Activated CD8-positive, alpha-beta memory T cell treated with anti-CD3 and anti-CD28 coated beads, Interleukin-2, amount 50 U/mL, for 4 hours (primary cell): ENCODE results near the gene PGAP6.
"Not testable (repeated sequence)": the region's sequence is repeated elsewhere in the genome, so short reads cannot be mapped to it uniquely, and the experiment has no call there.

ENCODE experiments used
- DNase-seq: peaks from one replicate; pipeline ENCODE4 v3.0.0-alpha.2; 2020

The PGAP6 gene

GRCh38 chr16:348495-348894 is 33.3 kb downstream of the PGAP6 start:
- DNase-seq: not testable (repeated sequence)

GRCh38 chr16:347203-347602 is 34.6 kb downstream of the PGAP6 start:
- DNase-seq: no peak

GRCh38 chr16:346587-346986 is 35.2 kb downstream of the PGAP6 start:
- no peak for DNase-seq

GRCh38 chr16:345772-346171 is 36.0 kb downstream of the PGAP6 start:
- no peak for DNase-seq

GRCh38 chr16:342455-343213 is 39.1 kb downstream of the PGAP6 start:
- DNase-seq: no peak

- DNase-seq: not testable (repeated sequence)
These were observed 39.8 kb downstream of the PGAP6 start for GRCh38 chr16:341974-342336.

- DNase-seq: not testable (repeated sequence)
These were observed 40.4 kb downstream of the PGAP6 start for GRCh38 chr16:341095-341973.

- DNase-seq: no peak
These were observed 41.2 kb downstream of the PGAP6 start for GRCh38 chr16:340370-341091.

GRCh38 chr16:339680-340079 is 42.1 kb downstream of the PGAP6 start:
- DNase-seq: no peak

- DNase-seq: no peak
These were observed 43.7 kb downstream of the PGAP6 start for GRCh38 chr16:337975-338575.

- no peak for DNase-seq
These were observed 44.3 kb downstream of the PGAP6 start for GRCh38 chr16:337437-337836.

GRCh38 chr16:336269-336668 is 45.5 kb downstream of the PGAP6 start:
- DNase-seq: no peak

GRCh38 chr16:334861-335632 is 46.7 kb downstream of the PGAP6 start:
- not testable (repeated sequence) for DNase-seq

- DNase-seq: not testable (repeated sequence)
These were observed 47.5 kb downstream of the PGAP6 start for GRCh38 chr16:334164-334832.

- no peak for DNase-seq
These were observed 48.2 kb downstream of the PGAP6 start for GRCh38 chr16:333406-334094.

GRCh38 chr16:331181-331814 is 50.5 kb downstream of the PGAP6 start:
- DNase-seq: not testable (repeated sequence)

- no peak for DNase-seq
These were observed 51.0 kb downstream of the PGAP6 start for GRCh38 chr16:330741-331140.

GRCh38 chr16:325375-326145 is 56.2 kb downstream of the PGAP6 start:
- DNase-seq: no peak
